K562 (cell line): ENCODE results near the gene ZNF382. TPM values are rescaled to one million over a fixed set of nuclear protein-coding genes. Genes with fewer than 3 reads are reported as not detected.

Experiments used
- CREM ChIP-seq: IDR thresholded peaks from 2 replicates; pipeline ENCODE4 v1.6.1; 2014; ENCODE audit warnings: antibody characterized with exemption, low read depth
- ETS2 ChIP-seq: IDR thresholded peaks from 2 replicates; pipeline ENCODE4 v1.6.1; 2016; ENCODE audit warnings: borderline replicate concordance, missing genetic modification characterization, mild to moderate bottlenecking, moderate library complexity, missing compliant biosample characterization; ENCODE audit not compliant: poor library complexity, severe bottlenecking
- KHSRP ChIP-seq: fragments of 450-650 bp; IDR thresholded peaks from 2 replicates; pipeline ENCODE4 v1.6.1; 2017
- SMAD4 ChIP-seq: fragments of 250-450 bp; sonication (Bioruptor Pico); conservative IDR thresholded peaks from 2 replicates; pipeline ENCODE4 v1.8.0; 2021; ENCODE audit warnings: inconsistent platforms, mild to moderate bottlenecking, moderate library complexity
- TCF7 ChIP-seq: sonication (generic); IDR thresholded peaks from 2 replicates; pipeline ENCODE4 v1.6.1; 2016; ENCODE audit warnings: antibody characterized with exemption, borderline replicate concordance
- TEAD4 ChIP-seq, 2 experiments: sonication (generic) in 1 of 2; formaldehyde crosslinking in 1 of 2; IDR thresholded peaks; 2 replicates each; pipeline versions ENCODE4 v1.6.1 to v1.8.0; 2012 to 2022; ENCODE audit warnings: borderline replicate concordance in 1 of 2, inconsistent platforms in 1 of 2, low read length in 1 of 2, mild to moderate bottlenecking in 1 of 2, missing genetic modification reagents in 1 of 2
- polyA plus RNA-seq, 8 experiments: library from polyadenylated mRNA; depleted of rRNA in 4 of 8; stranded (reverse) in 5 of 8; unstranded in 3 of 8; fragments of >200 nt; fragmentation: Nextera tagmentation in 2 of 8; fragmentation: Illumina TruSeq in 1 of 8; extraction: Ambion mirVana in 2 of 8; extraction: Trizol in 1 of 8; gene quantifications; 2 replicates each; pipeline versions ENCODE4 v1.2.1 to v1.2.3, GENCODE V29; 2011 to 2014; ENCODE audit warnings: inconsistent platforms in 1 of 8, missing spikeins in 1 of 8
- total RNA-seq, 7 experiments: library from RNA; depleted of rRNA in 6 of 7; stranded (reverse); fragments of >200 nt in 6 of 7; fragmentation: Illumina TruSeq in 2 of 7; extraction: Trizol in 2 of 7; gene quantifications; 2 replicates each; pipeline versions ENCODE4 v1.2.1 to v1.2.3, GENCODE V29; 2011 to 2021; ENCODE audit warnings: low replicate concordance in 1 of 7
- TF ChIP-seq, protein P1 (sequence below): fragments of 450-650 bp; IDR thresholded peaks from 2 replicates; pipeline ENCODE4 v1.6.1; 2016; ENCODE audit warnings: mild to moderate bottlenecking
- TF ChIP-seq, protein P2 (sequence below): sonication (generic); formaldehyde crosslinking; IDR thresholded peaks from 2 replicates; pipeline ENCODE4 v1.8.1; 2023; ENCODE audit warnings: mild to moderate bottlenecking, missing genetic modification reagents

ZNF382 gene
- total and polyA plus RNA-seq, 9 of the 15 experiments (the other 6 are each of a cell fraction or from before 2014, with no cell fraction given), result 0.04 to 0.27 (median 0.16) TPM; not detected in 5

DNA sequence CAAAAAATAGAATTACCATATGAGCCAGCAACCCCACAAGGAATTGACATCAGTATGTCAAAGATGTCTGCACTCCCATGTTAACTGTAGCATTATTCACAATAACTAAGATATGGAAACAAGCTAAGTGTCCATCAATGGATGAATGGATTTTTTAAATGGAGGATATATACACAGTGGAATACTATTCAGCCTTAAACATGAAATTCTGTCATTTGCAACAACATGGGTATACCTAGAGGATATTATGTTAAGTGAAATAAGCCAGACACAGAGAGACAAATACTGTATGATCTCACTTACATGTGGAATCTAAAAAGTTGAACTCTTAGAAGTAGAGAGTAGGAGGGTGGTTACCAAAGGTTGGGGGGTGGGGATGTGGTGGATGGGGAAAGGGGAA, 74.3 kb downstream of the ZNF382 start (continued):
- TF ChIP-seq, protein P1, sequence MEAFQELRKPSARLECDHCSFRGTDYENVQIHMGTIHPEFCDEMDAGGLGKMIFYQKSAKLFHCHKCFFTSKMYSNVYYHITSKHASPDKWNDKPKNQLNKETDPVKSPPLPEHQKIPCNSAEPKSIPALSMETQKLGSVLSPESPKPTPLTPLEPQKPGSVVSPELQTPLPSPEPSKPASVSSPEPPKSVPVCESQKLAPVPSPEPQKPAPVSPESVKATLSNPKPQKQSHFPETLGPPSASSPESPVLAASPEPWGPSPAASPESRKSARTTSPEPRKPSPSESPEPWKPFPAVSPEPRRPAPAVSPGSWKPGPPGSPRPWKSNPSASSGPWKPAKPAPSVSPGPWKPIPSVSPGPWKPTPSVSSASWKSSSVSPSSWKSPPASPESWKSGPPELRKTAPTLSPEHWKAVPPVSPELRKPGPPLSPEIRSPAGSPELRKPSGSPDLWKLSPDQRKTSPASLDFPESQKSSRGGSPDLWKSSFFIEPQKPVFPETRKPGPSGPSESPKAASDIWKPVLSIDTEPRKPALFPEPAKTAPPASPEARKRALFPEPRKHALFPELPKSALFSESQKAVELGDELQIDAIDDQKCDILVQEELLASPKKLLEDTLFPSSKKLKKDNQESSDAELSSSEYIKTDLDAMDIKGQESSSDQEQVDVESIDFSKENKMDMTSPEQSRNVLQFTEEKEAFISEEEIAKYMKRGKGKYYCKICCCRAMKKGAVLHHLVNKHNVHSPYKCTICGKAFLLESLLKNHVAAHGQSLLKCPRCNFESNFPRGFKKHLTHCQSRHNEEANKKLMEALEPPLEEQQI, result no peak
- TF ChIP-seq CREM, result no peak
- TF ChIP-seq TEAD4 (IDR thresholded peaks at IDR 0.05; ENCODE audit: low read length), result no peak
- no peak for TF ChIP-seq TEAD4 (CRISPR knock-in tag; IDR thresholded peaks at IDR 0.05; ENCODE audit: borderline replicate concordance)
- TF ChIP-seq TCF7, result no peak
- no peak for TF ChIP-seq SMAD4 (CRISPR knock-in tag)
- TF ChIP-seq, protein P2, sequence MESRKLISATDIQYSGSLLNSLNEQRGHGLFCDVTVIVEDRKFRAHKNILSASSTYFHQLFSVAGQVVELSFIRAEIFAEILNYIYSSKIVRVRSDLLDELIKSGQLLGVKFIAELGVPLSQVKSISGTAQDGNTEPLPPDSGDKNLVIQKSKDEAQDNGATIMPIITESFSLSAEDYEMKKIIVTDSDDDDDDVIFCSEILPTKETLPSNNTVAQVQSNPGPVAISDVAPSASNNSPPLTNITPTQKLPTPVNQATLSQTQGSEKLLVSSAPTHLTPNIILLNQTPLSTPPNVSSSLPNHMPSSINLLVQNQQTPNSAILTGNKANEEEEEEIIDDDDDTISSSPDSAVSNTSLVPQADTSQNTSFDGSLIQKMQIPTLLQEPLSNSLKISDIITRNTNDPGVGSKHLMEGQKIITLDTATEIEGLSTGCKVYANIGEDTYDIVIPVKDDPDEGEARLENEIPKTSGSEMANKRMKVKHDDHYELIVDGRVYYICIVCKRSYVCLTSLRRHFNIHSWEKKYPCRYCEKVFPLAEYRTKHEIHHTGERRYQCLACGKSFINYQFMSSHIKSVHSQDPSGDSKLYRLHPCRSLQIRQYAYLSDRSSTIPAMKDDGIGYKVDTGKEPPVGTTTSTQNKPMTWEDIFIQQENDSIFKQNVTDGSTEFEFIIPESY (CRISPR knock-in tag), result no peak
- TF ChIP-seq ETS2 (tag), result no peak
- TF ChIP-seq KHSRP, result no peak

Other genes with a start within 250 kb of the ZNF382 start
Only the 7 nearest of the 10 such genes appear.
- gene ZFP82, start 186.7 kb upstream of the ZNF382 start, total RNA-seq (2014; rRNA removed), result 2.0 and 2.2 TPM in 2 replicates
- gene ZFP82, start 186.7 kb upstream of the ZNF382 start, total RNA-seq (2014; rRNA removed; fragmentation: Illumina TruSeq; extraction: Trizol), result 3.3 and 3.5 TPM in 2 replicates
- gene ZFP82, start 186.7 kb upstream of the ZNF382 start, total RNA-seq (2015; rRNA removed; fragmentation: Illumina TruSeq; extraction: Trizol), result 2.6 and 3.2 TPM in 2 replicates
- gene ZFP82, start 186.7 kb upstream of the ZNF382 start, total RNA-seq (2021), result 2.3 and 2.5 TPM in 2 replicates
- gene ZFP82, start 186.7 kb upstream of the ZNF382 start, polyA plus RNA-seq (2011; rRNA removed), result 2.4 and 7.0 TPM in 2 replicates
- gene ZFP82, start 186.7 kb upstream of the ZNF382 start, polyA plus RNA-seq (2014; fragmentation: Illumina TruSeq; extraction: Trizol), result 2.8 and 3.0 TPM in 2 replicates
- gene ZFP82, start 186.7 kb upstream of the ZNF382 start, polyA plus RNA-seq (2014; fragmentation: Nextera tagmentation; extraction: Ambion mirVana), result 1 to 10 TPM; 3.0 to 4.0 TPM
- gene ZFP82, start 186.7 kb upstream of the ZNF382 start, polyA plus RNA-seq (2014; rRNA removed), result 2.3 and 2.5 TPM in 2 replicates
- gene ZNF566, start 115.8 kb upstream of the ZNF382 start, total RNA-seq (2014; rRNA removed), result 5.3 and 5.5 TPM in 2 replicates
- gene ZNF566, start 115.8 kb upstream of the ZNF382 start, total RNA-seq (2014; rRNA removed; fragmentation: Illumina TruSeq; extraction: Trizol), result 10.6 and 15.2 TPM in 2 replicates
- gene ZNF566, start 115.8 kb upstream of the ZNF382 start, total RNA-seq (2015; rRNA removed; fragmentation: Illumina TruSeq; extraction: Trizol), result 6.3 and 7.6 TPM in 2 replicates
- gene ZNF566, start 115.8 kb upstream of the ZNF382 start, total RNA-seq (2021), result 7.9 and 9.7 TPM in 2 replicates
- gene ZNF566, start 115.8 kb upstream of the ZNF382 start, polyA plus RNA-seq (2011; rRNA removed), result 9.0 and 11.4 TPM in 2 replicates
- gene ZNF566, start 115.8 kb upstream of the ZNF382 start, polyA plus RNA-seq (2014; fragmentation: Illumina TruSeq; extraction: Trizol), result 6.2 and 8.4 TPM in 2 replicates
- 10 to 100 TPM in 1 of 2 experiments, 1 to 10 TPM in 1; 9.9 to 11.2 TPM for gene ZNF566, start 115.8 kb upstream of the ZNF382 start, polyA plus RNA-seq (2014; fragmentation: Nextera tagmentation; extraction: Ambion mirVana)
- 8.0 and 9.8 TPM in 2 replicates for gene ZNF566, start 115.8 kb upstream of the ZNF382 start, polyA plus RNA-seq (2014; rRNA removed)
- gene ZNF260, start 77.0 kb upstream of the ZNF382 start, total RNA-seq (2014; rRNA removed), result 4.4 and 4.8 TPM in 2 replicates
- 14.9 and 17.1 TPM in 2 replicates for gene ZNF260, start 77.0 kb upstream of the ZNF382 start, total RNA-seq (2014; rRNA removed; fragmentation: Illumina TruSeq; extraction: Trizol)
- gene ZNF260, start 77.0 kb upstream of the ZNF382 start, total RNA-seq (2015; rRNA removed; fragmentation: Illumina TruSeq; extraction: Trizol), result 15.5 and 16.6 TPM in 2 replicates
- gene ZNF260, start 77.0 kb upstream of the ZNF382 start, total RNA-seq (2021), result 5.8 and 7.3 TPM in 2 replicates
- gene ZNF260, start 77.0 kb upstream of the ZNF382 start, polyA plus RNA-seq (2011; rRNA removed), result 10.2 and 10.6 TPM in 2 replicates
- 6.8 and 8.5 TPM in 2 replicates for gene ZNF260, start 77.0 kb upstream of the ZNF382 start, polyA plus RNA-seq (2014; fragmentation: Illumina TruSeq; extraction: Trizol)
- gene ZNF260, start 77.0 kb upstream of the ZNF382 start, polyA plus RNA-seq (2014; fragmentation: Nextera tagmentation; extraction: Ambion mirVana), result 1 to 10 TPM; 2.6 to 3.7 TPM
- gene ZNF260, start 77.0 kb upstream of the ZNF382 start, polyA plus RNA-seq (2014; rRNA removed), result 5.2 TPM in 2 replicates
- 4.1 and 5.4 TPM in 2 replicates for gene ZNF529, start 32.0 kb upstream of the ZNF382 start, total RNA-seq (2014; rRNA removed)
- 7.9 and 10.5 TPM in 2 replicates for gene ZNF529, start 32.0 kb upstream of the ZNF382 start, total RNA-seq (2014; rRNA removed; fragmentation: Illumina TruSeq; extraction: Trizol)
- gene ZNF529, start 32.0 kb upstream of the ZNF382 start, total RNA-seq (2015; rRNA removed; fragmentation: Illumina TruSeq; extraction: Trizol), result 4.8 and 5.0 TPM in 2 replicates
- 6.2 and 10.4 TPM in 2 replicates for gene ZNF529, start 32.0 kb upstream of the ZNF382 start, total RNA-seq (2021)
- gene ZNF529, start 32.0 kb upstream of the ZNF382 start, polyA plus RNA-seq (2011; rRNA removed), result 12.6 and 13.6 TPM in 2 replicates
- 6.5 and 6.7 TPM in 2 replicates for gene ZNF529, start 32.0 kb upstream of the ZNF382 start, polyA plus RNA-seq (2014; fragmentation: Illumina TruSeq; extraction: Trizol)
- 1 to 10 TPM; 2.4 to 3.2 TPM for gene ZNF529, start 32.0 kb upstream of the ZNF382 start, polyA plus RNA-seq (2014; fragmentation: Nextera tagmentation; extraction: Ambion mirVana)
- gene ZNF529, start 32.0 kb upstream of the ZNF382 start, polyA plus RNA-seq (2014; rRNA removed), result 6.3 and 6.9 TPM in 2 replicates
- gene ZNF461, start 61.5 kb downstream of the ZNF382 start, total RNA-seq (2014; rRNA removed), result 0.41 and 1.2 TPM in 2 replicates
- gene ZNF461, start 61.5 kb downstream of the ZNF382 start, total RNA-seq (2014; rRNA removed; fragmentation: Illumina TruSeq; extraction: Trizol), result 0.45 and 0.91 TPM in 2 replicates
- gene ZNF461, start 61.5 kb downstream of the ZNF382 start, total RNA-seq (2015; rRNA removed; fragmentation: Illumina TruSeq; extraction: Trizol), result 0.38 and 0.80 TPM in 2 replicates
- 0.20 and 0.45 TPM in 2 replicates for gene ZNF461, start 61.5 kb downstream of the ZNF382 start, total RNA-seq (2021)
- 0.15 and 0.74 TPM in 2 replicates for gene ZNF461, start 61.5 kb downstream of the ZNF382 start, polyA plus RNA-seq (2011; rRNA removed)
- 0.34 and 0.66 TPM in 2 replicates for gene ZNF461, start 61.5 kb downstream of the ZNF382 start, polyA plus RNA-seq (2014; fragmentation: Illumina TruSeq; extraction: Trizol)
- gene ZNF461, start 61.5 kb downstream of the ZNF382 start, polyA plus RNA-seq (2014; fragmentation: Nextera tagmentation; extraction: Ambion mirVana), result under 1 TPM; 0.29 to 0.48 TPM
- gene ZNF461, start 61.5 kb downstream of the ZNF382 start, polyA plus RNA-seq (2014; rRNA removed), result 0.32 and 0.65 TPM in 2 replicates
- 3.1 TPM in 2 replicates for gene ZNF567, start 82.3 kb downstream of the ZNF382 start, total RNA-seq (2014; rRNA removed)
- 8.4 and 9.9 TPM in 2 replicates for gene ZNF567, start 82.3 kb downstream of the ZNF382 start, total RNA-seq (2014; rRNA removed; fragmentation: Illumina TruSeq; extraction: Trizol)
- 5.8 and 7.2 TPM in 2 replicates for gene ZNF567, start 82.3 kb downstream of the ZNF382 start, total RNA-seq (2015; rRNA removed; fragmentation: Illumina TruSeq; extraction: Trizol)
- 4.7 and 4.9 TPM in 2 replicates for gene ZNF567, start 82.3 kb downstream of the ZNF382 start, total RNA-seq (2021)
- gene ZNF567, start 82.3 kb downstream of the ZNF382 start, polyA plus RNA-seq (2011; rRNA removed), result 4.5 and 11.5 TPM in 2 replicates
- 6.2 and 7.4 TPM in 2 replicates for gene ZNF567, start 82.3 kb downstream of the ZNF382 start, polyA plus RNA-seq (2014; fragmentation: Illumina TruSeq; extraction: Trizol)
- gene ZNF567, start 82.3 kb downstream of the ZNF382 start, polyA plus RNA-seq (2014; fragmentation: Nextera tagmentation; extraction: Ambion mirVana), result 10 to 100 TPM in 1 of 2 experiments, 1 to 10 TPM in 1; 7.6 to 10.5 TPM
- gene ZNF567, start 82.3 kb downstream of the ZNF382 start, polyA plus RNA-seq (2014; rRNA removed), result 3.6 and 4.1 TPM in 2 replicates
- 5.3 and 6.6 TPM in 2 replicates for gene ZNF850, start 167.5 kb downstream of the ZNF382 start, total RNA-seq (2014; rRNA removed)
- gene ZNF850, start 167.5 kb downstream of the ZNF382 start, total RNA-seq (2014; rRNA removed; fragmentation: Illumina TruSeq; extraction: Trizol), result 13.0 and 16.2 TPM in 2 replicates
- 10.1 and 11.2 TPM in 2 replicates for gene ZNF850, start 167.5 kb downstream of the ZNF382 start, total RNA-seq (2015; rRNA removed; fragmentation: Illumina TruSeq; extraction: Trizol)
- gene ZNF850, start 167.5 kb downstream of the ZNF382 start, total RNA-seq (2021), result 8.6 and 10.4 TPM in 2 replicates
- gene ZNF850, start 167.5 kb downstream of the ZNF382 start, polyA plus RNA-seq (2011; rRNA removed), result 5.9 and 6.5 TPM in 2 replicates
- 2.5 and 2.9 TPM in 2 replicates for gene ZNF850, start 167.5 kb downstream of the ZNF382 start, polyA plus RNA-seq (2014; fragmentation: Illumina TruSeq; extraction: Trizol)
- 1 to 10 TPM; 1.2 to 1.8 TPM for gene ZNF850, start 167.5 kb downstream of the ZNF382 start, polyA plus RNA-seq (2014; fragmentation: Nextera tagmentation; extraction: Ambion mirVana)
- 4.8 and 5.3 TPM in 2 replicates for gene ZNF850, start 167.5 kb downstream of the ZNF382 start, polyA plus RNA-seq (2014; rRNA removed)